HAP-1 (cell line): ENCODE results near the gene DUSP18.
"Not testable (repeated sequence)": the region's sequence is repeated elsewhere in the genome, so short reads cannot be mapped to it uniquely, and the experiment has no call there.

Experiments
- DNase-seq, 2 experiments: peaks; one replicate each; pipeline ENCODE4 v3.0.0-alpha.2; 2016 to 2020; ENCODE audit warnings: low spot score in 2 of 2
- H3K27me3 ChIP-seq: fragments of 250-450 bp; sonication (Bioruptor Pico); 2 replicates; pipeline ENCODE4 v1.5.1; 2020; ENCODE audit warnings: low read depth, mild to moderate bottlenecking, moderate library complexity
- H3K36me3 ChIP-seq: fragments of 250-450 bp; sonication (Bioruptor Pico); replicated peaks from 2 replicates; pipeline ENCODE4 v1.5.1; 2020; ENCODE audit warnings: mild to moderate bottlenecking
- H3K4me1 ChIP-seq: fragments of 250-450 bp; sonication (Bioruptor Pico); 2 replicates; pipeline ENCODE4 v1.5.1; 2020; ENCODE audit warnings: mild to moderate bottlenecking
- H3K4me3 ChIP-seq: fragments of 250-450 bp; sonication (Bioruptor Pico); 2 replicates; pipeline ENCODE4 v1.5.1; 2020; ENCODE audit warnings: mild to moderate bottlenecking, moderate library complexity
- H3K9me3 ChIP-seq: fragments of 250-450 bp; sonication (Bioruptor Pico); 2 replicates; pipeline ENCODE4 v1.5.1; 2020; ENCODE audit warnings: mild to moderate bottlenecking, moderate library complexity
- in situ Hi-C: fragments of 300-500 bp; cut with MboI; formaldehyde crosslinking; loops from 3 replicates; pipeline ENCODE4 v1.14.3; 2020; ENCODE audit warnings: low sequenced_read_pairs, inconsistent platforms, mixed read lengths

The DUSP18 gene

DNA sequence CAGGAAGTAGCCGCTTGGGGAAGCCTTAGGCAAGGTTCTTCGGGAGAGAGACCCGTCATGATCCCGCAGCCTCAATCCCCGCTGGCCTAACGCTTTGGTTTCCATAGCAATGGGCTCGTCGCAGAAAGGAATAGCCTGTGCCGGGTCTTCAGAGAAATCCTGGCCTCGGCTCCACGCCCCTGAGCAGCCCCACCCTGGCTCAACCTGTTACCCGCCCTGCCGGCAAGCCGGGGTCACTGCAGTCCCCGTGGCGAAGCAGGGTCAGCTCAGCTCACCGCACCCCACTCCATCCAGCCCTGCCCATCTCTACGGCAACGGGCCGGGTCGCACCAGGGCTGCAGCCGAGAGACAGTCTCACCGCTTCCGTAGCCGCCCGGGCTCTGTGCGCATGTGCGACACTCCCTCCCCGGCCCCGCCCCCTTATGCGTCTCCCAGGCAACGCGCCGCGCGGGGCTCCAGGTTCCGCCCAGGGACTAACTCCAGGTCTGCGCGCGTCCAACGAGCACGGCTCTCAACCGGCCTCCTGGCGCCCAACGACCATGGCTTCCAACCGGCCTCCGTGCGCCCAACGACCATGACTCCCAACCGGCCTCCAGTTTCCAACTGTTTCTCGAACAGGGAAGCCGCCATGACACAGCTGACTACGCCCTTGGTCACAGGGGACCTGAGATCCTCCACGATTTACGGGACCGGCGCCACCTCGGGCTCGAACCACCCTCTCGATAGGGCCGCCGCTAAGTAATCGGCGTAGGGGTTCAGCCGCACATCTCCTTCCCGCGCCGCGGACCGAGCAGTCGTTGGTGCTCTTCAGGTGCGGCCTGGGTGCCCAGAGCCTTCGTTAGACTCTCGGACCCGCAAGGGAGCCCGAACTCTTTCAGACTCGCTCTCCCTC lies at the start of gene DUSP18:
Gene DUSP18, minus strand, starts transcription at position 382 of the 892 bp plus-strand sequence. CDS start 3,872 bp downstream, outside the sequence.
- H3K4me1 ChIP-seq, result peaks cover 4% of the 10 kb centered on the region; the same call in 1 of the 2 replicates
- DNase-seq, result peak; percentile 80 to 96
- H3K36me3 ChIP-seq, result no peaks in the 10 kb centered on the region
- no peaks in the 10 kb centered on the region for H3K9me3 ChIP-seq
- H3K27me3 ChIP-seq, result no peaks in the 10 kb centered on the region
- peak within 1 kb of the TSS; percentile 41 for H3K4me3 ChIP-seq
- in situ Hi-C loops, result no loop called here

DNA sequence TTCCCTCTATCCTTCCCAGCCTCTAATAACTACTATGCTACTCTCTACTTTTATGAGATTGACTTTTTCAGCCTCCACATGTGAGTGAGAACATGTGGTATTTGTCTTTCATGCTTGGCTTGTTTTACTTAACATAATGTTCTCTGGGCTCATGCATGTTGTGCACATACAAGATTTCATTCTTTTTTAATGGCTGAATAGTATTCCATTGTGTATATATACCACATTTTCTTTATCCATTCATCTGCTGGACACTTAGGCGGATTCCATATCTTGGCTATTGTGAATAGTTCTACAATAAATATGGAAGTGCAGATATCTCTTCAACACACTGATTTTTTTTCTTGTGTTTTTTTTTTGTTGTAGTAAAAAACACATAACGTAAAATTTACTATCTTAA lies 46.4 kb upstream of the DUSP18 start:
- no peak for DNase-seq
- H3K4me1 ChIP-seq, result no peaks in the 10 kb centered on the region

DNA sequence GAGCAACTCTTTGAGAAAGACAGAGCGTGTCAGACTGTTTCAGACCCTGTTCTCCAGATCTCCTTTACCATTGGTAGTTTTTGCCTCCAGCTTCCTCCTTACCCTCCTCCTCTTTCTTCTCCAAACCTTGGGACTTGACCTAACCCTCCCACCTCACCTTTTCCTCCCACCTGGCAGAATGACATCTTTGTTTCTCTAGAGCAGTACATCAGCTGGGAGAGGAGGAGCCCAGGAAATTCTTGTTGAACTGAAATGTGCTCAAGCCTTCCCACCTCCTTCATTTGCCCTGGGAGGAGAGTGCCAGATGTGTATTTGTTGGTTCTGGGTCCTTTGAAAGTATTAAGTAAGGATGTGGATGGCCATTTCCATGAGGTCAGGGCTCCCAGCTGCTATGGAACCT lies 44.4 kb upstream of the DUSP18 start:
- no peaks in the 10 kb centered on the region for H3K9me3 ChIP-seq
- H3K36me3 ChIP-seq, result no peaks in the 10 kb centered on the region
- in situ Hi-C loops, result no loop called here
- no peak overlapping the region for H3K4me3 ChIP-seq
- DNase-seq, result no peak
- no peaks in the 10 kb centered on the region for H3K4me1 ChIP-seq
- no peaks in the 10 kb centered on the region for H3K27me3 ChIP-seq

More for the DNA sequence above, 46.4 kb upstream of the DUSP18 start:
- Histone ChIP-seq H3K36me3 (no peaks in the 10 kb centered on the region), H3K9me3 (no peaks in the 10 kb centered on the region), H3K27me3 (no peaks in the 10 kb centered on the region), H3K4me3 (no peak overlapping the region)
- in situ Hi-C loops, result no loop called here

DNA sequence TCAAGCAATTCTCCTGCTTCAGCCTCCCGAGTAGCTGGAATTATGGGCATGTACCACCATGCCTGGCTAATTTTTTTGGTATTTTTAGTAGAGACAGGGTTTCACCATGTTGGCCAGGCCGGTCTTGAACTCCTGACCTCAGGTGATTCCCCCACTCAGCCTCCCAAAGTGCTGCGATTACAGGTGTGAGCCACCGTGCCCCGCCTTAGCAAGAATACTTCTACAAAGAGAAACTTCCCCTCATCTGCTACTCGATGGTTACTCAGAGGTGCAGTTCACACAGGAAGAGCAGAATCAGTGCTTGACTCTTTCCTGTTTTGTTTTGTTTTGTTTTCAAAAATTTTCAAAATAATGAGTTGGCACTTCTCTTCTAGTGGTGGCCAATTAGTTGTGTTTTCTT lies 42.3 kb upstream of the DUSP18 start:
- H3K36me3 ChIP-seq, H3K4me3 ChIP-seq, H3K27me3 ChIP-seq, in situ Hi-C loops, DNase-seq, H3K4me1 ChIP-seq, H3K9me3 ChIP-seq: not testable (repeated sequence)

DNA sequence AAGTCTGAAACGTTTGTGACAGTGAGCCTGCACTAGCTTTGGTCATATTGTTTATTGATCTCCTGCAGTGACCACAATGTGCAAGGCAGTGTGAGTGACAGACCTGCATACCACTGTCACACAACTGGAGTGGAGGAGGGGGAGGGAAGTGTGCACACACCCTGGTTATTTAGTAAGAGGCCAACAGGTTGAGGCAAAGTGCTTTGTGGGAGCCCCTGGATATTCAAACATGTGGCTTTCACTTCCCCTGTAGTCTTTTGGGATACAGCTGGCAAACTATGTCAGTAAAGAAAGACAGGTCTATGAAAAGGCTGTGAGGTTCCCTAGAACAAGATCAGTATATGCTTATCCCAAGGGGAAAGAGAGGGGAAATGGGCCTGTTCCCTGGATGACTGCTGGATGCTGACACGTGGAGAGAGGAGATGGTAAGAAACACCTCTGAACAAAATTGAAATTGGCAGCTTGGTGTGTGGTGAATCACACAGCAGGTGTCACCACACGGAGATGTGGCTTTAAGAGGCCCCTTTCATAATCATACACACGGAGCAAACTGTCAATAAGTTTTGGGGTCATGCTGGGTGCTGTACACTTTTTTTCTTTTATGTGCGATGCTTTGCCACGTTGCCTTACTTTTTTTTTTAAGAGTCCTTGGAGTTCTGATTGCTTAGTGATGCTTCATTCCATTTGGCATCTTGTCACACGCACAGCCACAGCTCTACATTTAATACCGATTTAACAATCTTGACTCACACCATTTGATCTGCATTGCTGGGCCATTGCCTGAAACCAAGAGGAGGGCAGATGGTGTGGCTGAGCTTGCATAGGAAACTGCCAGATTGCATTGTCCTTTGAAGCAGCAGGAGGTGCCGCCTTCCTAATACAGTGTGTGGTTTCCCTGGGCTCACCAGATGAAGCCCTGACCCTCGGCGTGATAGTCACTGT lies 38.3 kb upstream of the DUSP18 start:
- DNase-seq, result no peak

DNA sequence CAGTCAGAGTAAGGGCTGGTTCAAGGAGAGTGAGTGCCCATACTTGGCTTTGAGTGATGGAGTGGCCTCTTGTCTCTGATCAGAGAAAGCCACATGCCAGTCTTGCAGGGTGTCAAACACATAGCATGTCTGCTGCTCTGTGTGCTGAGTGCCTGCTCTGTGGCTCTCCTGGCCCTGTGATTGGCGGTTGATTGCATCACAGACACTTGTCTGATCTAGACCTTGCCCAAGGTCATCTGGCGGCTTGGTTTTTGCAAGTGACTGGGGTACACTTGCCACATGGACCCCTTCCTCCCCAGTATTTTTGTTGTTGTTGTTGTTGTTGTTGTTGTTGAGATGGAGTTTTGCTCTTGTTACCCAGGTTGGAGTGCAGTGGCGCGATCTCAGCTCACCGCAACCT lies 37.3 kb upstream of the DUSP18 start:
- Histone ChIP-seq H3K27me3 (no peaks in the 10 kb centered on the region), H3K36me3 (no peaks in the 10 kb centered on the region), H3K4me3 (no peak overlapping the region), H3K9me3 (no peaks in the 10 kb centered on the region), H3K4me1 (no peaks in the 10 kb centered on the region)
- in situ Hi-C loops, result no loop called here
- no peak for DNase-seq

More for the DNA sequence above, 38.3 kb upstream of the DUSP18 start:
- H3K27me3 ChIP-seq, result no peaks in the 10 kb centered on the region
- H3K9me3 ChIP-seq, result no peaks in the 10 kb centered on the region
- in situ Hi-C loops, result no loop called here
- H3K36me3 ChIP-seq, result no peaks in the 10 kb centered on the region
- no peaks in the 10 kb centered on the region for H3K4me1 ChIP-seq
- no peak overlapping the region for H3K4me3 ChIP-seq

DNA sequence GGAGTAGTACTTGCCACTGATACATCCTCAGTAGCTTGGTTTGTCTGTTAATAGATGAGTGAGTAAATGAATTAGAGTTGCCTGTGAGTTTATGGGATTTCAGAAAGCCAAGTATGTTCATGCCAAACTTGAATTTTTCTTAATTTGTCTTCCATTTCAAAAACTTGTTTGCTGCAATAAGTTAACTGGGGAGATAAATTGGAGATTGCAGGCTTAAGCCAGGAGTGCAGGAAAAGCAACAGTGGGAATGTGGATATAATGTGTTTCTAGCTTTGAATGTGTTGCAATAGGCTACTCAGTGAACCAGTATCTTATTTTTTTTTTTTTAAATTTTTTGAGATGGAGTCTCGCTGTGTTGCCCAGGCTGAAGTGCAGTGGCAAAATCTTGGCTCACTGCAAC lies 35.2 kb upstream of the DUSP18 start:
- in situ Hi-C loops, result no loop called here
- H3K4me3 ChIP-seq, result no peak overlapping the region
- no peaks in the 10 kb centered on the region for H3K4me1 ChIP-seq
- no peak for DNase-seq
- no peaks in the 10 kb centered on the region for H3K36me3 ChIP-seq
- H3K9me3 ChIP-seq, result no peaks in the 10 kb centered on the region
- no peaks in the 10 kb centered on the region for H3K27me3 ChIP-seq

DNA sequence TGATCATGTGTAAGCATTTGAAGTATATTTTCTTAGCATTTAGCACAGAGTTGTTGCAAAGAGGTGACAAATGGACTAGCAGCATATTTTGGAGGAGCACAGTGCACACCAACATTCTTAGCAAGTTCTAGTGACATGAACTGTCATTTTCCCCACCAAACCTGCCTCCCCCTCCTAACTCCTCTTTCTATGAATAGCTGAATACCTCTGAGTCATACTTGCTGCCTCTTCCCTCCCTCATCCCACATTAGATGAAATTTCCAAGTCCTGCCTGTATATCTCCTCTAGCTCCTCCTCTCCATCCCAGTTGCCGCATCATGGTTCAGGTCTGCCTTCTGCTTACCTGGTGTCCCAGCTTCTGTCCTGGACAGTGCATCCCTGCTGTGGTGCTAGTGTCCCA lies 34.2 kb upstream of the DUSP18 start:
- in situ Hi-C loops, result no loop called here
- no peak overlapping the region for H3K4me3 ChIP-seq
- no peaks in the 10 kb centered on the region for H3K9me3 ChIP-seq
- no peaks in the 10 kb centered on the region for H3K4me1 ChIP-seq
- no peaks in the 10 kb centered on the region for H3K36me3 ChIP-seq
- H3K27me3 ChIP-seq, result no peaks in the 10 kb centered on the region
- DNase-seq, result no peak

DNA sequence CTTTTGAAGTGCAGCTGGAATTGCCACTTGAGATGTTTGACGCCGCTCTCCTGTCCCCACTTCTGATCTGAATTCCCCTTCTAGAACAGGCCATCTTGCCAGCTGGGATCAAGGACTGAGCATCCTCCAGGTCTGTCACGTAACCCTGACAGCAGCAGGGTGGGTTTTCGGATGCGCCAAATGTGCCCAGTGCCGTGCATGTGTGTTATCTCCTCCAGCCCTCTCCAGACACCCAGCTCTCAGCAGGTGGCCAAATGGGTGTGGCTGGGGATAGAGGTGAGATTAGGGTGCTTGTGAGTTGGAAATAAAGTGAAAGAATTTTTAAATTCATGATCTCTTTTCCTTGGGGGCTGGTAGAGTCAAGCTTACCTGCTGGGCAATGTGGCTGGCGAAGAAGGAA lies 30.3 kb upstream of the DUSP18 start:
- no peak for DNase-seq
- Histone ChIP-seq H3K4me3 (no peak overlapping the region), H3K27me3 (no peaks in the 10 kb centered on the region), H3K4me1 (peaks cover 6% of the 10 kb centered on the region), H3K9me3 (no peaks in the 10 kb centered on the region), H3K36me3 (no peaks in the 10 kb centered on the region)
- in situ Hi-C loops, result no loop called here

DNA sequence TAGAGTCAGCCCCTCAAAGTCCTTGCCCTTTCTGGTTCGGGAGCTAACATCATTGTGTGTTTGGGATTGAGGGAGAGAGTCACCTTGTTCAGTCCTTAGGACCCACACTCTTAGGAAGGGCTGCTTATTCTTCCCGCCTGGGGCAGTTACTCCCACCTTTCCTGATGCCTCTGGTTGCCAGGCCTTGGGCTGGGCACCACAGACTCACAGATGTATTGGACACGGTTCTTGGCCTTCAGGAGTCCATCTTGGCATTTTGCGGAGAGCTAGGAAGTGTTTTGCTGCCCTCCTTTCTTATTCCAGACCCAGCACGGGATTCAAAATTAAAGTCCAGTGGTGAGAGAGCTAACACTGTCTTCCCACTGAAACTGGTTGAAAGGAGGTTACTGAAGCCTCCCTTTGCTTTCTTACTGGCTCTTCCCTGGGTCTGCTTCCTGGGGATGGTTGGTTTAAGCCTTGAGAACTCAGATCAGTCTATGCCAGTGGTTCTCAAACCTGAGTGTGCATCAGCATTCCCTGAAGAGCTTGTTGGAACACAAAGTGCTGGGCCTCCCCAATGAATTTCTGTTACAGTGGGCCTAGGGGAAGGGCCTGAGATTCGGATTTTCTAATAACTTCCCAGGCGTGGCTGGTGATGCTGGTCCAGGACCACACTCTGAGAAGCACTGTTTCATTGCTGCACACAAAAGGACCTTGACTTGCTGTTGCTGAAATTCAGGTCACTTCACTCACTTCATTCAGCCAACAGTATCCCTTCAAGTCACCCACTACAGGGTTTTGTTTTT lies 28.4 kb upstream of the DUSP18 start:
- H3K9me3 ChIP-seq, result no peaks in the 10 kb centered on the region
- peak overlapping the region; percentile 63 for H3K4me3 ChIP-seq
- H3K36me3 ChIP-seq, result no peaks in the 10 kb centered on the region
- no peak for DNase-seq
- peaks cover 6% of the 10 kb centered on the region for H3K4me1 ChIP-seq
- H3K27me3 ChIP-seq, result no peaks in the 10 kb centered on the region
- in situ Hi-C loops, result no loop called here

DNA sequence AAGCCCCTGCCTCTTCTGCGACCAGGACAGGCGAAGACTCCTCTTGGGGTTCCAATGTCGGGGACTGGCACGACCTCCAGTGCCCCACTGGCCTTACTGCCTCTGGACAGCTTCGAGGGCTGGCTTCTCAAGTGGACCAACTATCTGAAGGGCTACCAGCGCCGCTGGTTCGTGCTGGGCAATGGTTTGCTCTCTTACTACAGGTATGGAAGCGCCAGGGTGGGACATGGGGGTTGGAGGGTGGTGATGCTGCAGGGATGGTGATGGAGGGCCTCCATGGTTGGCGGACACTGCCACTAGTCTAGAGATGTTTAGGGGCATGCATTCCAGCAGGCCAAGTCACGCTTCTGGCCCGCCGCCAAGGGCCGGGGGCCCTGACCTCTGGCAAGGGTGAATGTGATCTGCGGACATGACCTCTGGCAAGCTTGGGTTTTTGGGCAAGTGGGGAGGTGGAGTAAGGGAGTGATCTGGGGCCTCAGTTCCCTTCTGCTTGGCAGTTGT lies 27.7 kb upstream of the DUSP18 start:
- Histone ChIP-seq H3K27me3 (no peaks in the 10 kb centered on the region), H3K4me3 (peak overlapping the region; percentile 63), H3K36me3 (no peaks in the 10 kb centered on the region), H3K4me1 (peaks cover 6% of the 10 kb centered on the region), H3K9me3 (no peaks in the 10 kb centered on the region)
- DNase-seq, result peak in 1 of 2 experiments; percentile 23
- in situ Hi-C loops, result no loop called here

DNA sequence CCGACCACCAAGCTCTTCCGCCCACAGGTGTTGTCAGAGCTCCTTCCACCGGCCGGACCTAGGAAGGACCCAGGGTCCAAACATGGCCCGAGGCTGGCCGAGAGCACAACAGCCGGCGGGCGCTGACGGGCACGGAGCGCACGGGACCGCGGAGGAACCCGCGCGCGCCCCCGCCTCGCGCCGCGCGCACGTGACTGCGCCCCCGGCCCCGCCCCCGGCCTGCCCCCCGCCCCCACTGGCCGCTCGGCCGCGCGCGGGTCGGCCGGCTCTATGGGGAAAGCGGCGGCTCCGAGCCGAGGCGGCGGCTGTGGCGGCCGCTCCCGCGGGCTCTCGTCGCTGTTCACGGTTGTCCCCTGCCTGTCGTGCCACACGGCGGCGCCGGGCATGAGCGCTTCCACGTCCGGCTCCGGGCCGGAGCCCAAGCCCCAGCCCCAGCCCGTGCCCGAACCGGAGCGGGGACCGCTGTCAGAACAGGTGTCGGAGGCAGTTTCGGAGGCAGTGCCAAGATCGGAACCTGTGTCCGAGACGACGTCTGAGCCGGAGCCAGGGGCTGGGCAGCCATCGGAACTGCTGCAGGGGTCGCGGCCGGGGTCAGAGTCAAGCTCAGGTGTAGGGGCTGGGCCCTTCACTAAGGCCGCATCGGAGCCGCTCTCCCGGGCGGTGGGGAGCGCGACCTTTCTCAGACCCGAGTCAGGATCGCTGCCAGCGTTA lies 27.1 kb upstream of the DUSP18 start, which contains the start of gene OSBP2:
Gene OSBP2, plus strand, starts transcription at position 235 of the 711 bp plus-strand sequence. Its CDS starts 36 bp downstream, at position 271.
- Histone ChIP-seq H3K36me3 (no peaks in the 10 kb centered on the region), H3K27me3 (no peaks in the 10 kb centered on the region), H3K4me3 (peak within 1 kb of the TSS; percentile 63), H3K9me3 (no peaks in the 10 kb centered on the region), H3K4me1 (peaks cover 6% of the 10 kb centered on the region)
- in situ Hi-C loops, result no loop called here
- DNase-seq, result peak; percentile 23 to 64
